Suprapubic skin (tissue), 3 donors: ENCODE data around the gene ZBTB46.
A peak's percentile ranks its signal among the peaks of the same experiment; 100 is the strongest.

Experiments used
- POLR2A ChIP-seq, 2 donors: fragments of 450-650 bp; IDR thresholded peaks; one replicate each; pipeline ENCODE4 v1.6.1; 2017; ENCODE audit warnings: antibody characterized with exemption in 2 of 2, mild to moderate bottlenecking in 2 of 2, moderate library complexity in 2 of 2
- TF ChIP-seq, protein P1 (sequence below), 2 donors: fragments of 200-600 bp in 1 of 2; fragments of 450-650 bp in 1 of 2; sonication (generic) in 1 of 2; IDR thresholded peaks; one replicate each; pipeline ENCODE4 v1.5.1; 2016 to 2019; ENCODE audit warnings: antibody characterized with exemption in 2 of 2, mild to moderate bottlenecking in 1 of 2, moderate library complexity in 1 of 2

DNA sequence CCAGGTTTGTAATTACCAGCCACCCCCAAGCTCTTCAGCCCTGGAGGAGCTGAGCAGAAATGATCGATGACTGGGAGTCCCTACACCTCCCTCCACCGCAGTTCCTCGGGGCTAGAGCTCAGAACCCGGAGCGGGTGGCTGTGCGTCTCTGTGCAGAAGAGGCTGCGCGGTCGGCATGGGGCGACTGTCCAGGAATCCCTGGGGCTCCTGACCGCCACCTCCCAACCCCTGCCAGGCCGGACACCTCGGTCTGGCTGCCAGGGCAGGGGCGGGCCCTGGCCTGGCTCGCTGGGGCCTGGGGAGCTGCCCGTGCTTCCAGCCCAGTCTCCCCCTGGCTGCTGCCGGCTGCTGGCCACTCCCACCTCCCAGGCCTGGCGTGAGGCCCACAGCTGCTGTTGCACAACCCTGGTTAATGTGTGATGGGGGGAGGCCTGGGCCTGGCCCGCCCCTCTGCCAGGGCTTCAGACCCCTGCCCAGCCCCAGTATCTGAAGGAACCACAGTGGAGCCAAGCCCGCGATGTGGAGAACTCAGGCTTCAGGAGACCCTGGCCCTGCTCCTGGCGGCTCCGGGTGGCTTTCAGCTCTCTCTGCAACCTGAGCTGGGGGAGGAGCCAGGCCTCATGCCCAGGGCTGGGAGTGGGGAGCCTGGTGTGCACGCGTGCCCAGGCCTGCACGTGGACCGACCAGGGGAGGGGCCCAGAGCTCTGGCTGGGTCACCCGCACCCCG lies 90.3 kb downstream of the ZBTB46 start:
- TF ChIP-seq POLR2A (IDR thresholded peaks at IDR 0.05), result no peak
- TF ChIP-seq, protein P1, sequence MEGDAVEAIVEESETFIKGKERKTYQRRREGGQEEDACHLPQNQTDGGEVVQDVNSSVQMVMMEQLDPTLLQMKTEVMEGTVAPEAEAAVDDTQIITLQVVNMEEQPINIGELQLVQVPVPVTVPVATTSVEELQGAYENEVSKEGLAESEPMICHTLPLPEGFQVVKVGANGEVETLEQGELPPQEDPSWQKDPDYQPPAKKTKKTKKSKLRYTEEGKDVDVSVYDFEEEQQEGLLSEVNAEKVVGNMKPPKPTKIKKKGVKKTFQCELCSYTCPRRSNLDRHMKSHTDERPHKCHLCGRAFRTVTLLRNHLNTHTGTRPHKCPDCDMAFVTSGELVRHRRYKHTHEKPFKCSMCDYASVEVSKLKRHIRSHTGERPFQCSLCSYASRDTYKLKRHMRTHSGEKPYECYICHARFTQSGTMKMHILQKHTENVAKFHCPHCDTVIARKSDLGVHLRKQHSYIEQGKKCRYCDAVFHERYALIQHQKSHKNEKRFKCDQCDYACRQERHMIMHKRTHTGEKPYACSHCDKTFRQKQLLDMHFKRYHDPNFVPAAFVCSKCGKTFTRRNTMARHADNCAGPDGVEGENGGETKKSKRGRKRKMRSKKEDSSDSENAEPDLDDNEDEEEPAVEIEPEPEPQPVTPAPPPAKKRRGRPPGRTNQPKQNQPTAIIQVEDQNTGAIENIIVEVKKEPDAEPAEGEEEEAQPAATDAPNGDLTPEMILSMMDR (IDR thresholded peaks at IDR 0.05), result peak in 1 of 2 donors; percentile 40
